Colonic mucosa (tissue), 4 donors: ENCODE data around the gene ID3. TPM values are rescaled to one million over a fixed set of nuclear protein-coding genes. Genes with fewer than 3 reads are reported as not detected.

ENCODE experiments used
- DNase-seq: peaks from one replicate; pipeline ENCODE4 v3.0.0-alpha.2; 2020
- H3K27ac ChIP-seq: fragments of 200-600 bp; one replicate; pipeline ENCODE4 v1.8.0; 2021
- H3K27me3 ChIP-seq: fragments of 200-600 bp; one replicate; pipeline ENCODE4 v1.8.0; 2021
- H3K36me3 ChIP-seq: fragments of 200-600 bp; one replicate; pipeline ENCODE4 v1.8.0; 2021
- H3K4me1 ChIP-seq: fragments of 200-600 bp; one replicate; pipeline ENCODE4 v1.8.0; 2021; ENCODE audit warnings: mild to moderate bottlenecking
- H3K4me3 ChIP-seq: fragments of 200-600 bp; one replicate; pipeline ENCODE4 v1.8.0; 2021
- H3K9ac ChIP-seq, 2 donors: one replicate each; pipeline ENCODE4 v1.7.0; 2013; ENCODE audit warnings: control low read depth in 2 of 2, low read depth in 2 of 2, low read length in 2 of 2
- H3K9me3 ChIP-seq: fragments of 200-600 bp; one replicate; pipeline ENCODE4 v1.8.0; 2021
- intact Hi-C: fragments of 100-400 bp; cut with DNase I; formaldehyde crosslinking; loops from one replicate; pipeline ENCODE4 v1.14.1; 2022
- total RNA-seq, 2 donors: library from RNA; stranded (reverse); fragmentation: NEBNext Ultra II Directional in 1 of 2; extraction: Animal tissue kit (Norgen Biotek cat#: 25700) in 1 of 2; gene quantifications; one replicate each; pipeline ENCODE4 v1.2.1, GENCODE V29; 2021
- TF ChIP-seq, protein P1 (sequence below): fragments of 200-600 bp; IDR thresholded peaks from one replicate; pipeline ENCODE4 v1.8.0; 2022; ENCODE audit warnings: antibody characterized with exemption, mild to moderate bottlenecking
- donor health status: healthy.
- donor health status: DM: no; HTN: no; CAD: no.
- donor health status: DM: no; HTN: no; CAD: no.

The ID3 gene
- total RNA-seq, 2 donors from 2014 or later: 106 to 221 TPM

DNA sequence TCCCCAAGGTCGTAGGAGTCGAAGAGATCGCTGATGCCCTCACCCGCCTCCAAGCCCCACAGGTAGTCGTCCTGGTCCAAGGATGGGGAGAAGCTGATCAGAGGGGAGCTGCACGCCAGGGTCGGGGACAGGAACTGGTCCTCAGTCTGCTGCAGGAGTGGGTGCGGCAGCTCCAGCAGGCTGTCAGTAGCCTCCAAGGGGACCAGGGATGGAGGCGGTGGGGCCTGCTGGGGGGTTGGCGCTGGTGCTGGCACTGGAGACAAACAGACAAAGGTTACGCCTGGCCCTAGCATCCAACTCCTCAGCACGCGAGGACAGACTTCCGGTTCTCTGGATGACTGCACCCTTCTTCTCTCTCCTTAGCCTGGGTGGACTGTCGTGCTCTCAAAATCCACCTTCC, 49.4 kb downstream of the ID3 start:
- H3K4me3 ChIP-seq: no peak overlapping the region
- TF ChIP-seq, protein P1, sequence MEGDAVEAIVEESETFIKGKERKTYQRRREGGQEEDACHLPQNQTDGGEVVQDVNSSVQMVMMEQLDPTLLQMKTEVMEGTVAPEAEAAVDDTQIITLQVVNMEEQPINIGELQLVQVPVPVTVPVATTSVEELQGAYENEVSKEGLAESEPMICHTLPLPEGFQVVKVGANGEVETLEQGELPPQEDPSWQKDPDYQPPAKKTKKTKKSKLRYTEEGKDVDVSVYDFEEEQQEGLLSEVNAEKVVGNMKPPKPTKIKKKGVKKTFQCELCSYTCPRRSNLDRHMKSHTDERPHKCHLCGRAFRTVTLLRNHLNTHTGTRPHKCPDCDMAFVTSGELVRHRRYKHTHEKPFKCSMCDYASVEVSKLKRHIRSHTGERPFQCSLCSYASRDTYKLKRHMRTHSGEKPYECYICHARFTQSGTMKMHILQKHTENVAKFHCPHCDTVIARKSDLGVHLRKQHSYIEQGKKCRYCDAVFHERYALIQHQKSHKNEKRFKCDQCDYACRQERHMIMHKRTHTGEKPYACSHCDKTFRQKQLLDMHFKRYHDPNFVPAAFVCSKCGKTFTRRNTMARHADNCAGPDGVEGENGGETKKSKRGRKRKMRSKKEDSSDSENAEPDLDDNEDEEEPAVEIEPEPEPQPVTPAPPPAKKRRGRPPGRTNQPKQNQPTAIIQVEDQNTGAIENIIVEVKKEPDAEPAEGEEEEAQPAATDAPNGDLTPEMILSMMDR: no peak
- intact Hi-C loops: no loop called here
- no peaks in the 10 kb centered on the region for H3K36me3 ChIP-seq
- H3K9ac ChIP-seq: no peak overlapping the region
- no peaks in the 10 kb centered on the region for H3K9me3 ChIP-seq
- no peaks in the 10 kb centered on the region for H3K4me1 ChIP-seq
- H3K27ac ChIP-seq: no peak overlapping the region
- DNase-seq: no peak
- no peaks in the 10 kb centered on the region for H3K27me3 ChIP-seq

Other genes starting within 250 kb of the ID3 start
- gene HNRNPR, start 215.2 kb downstream of the ID3 start, total RNA-seq: 100 to 1,000 TPM; 103 to 165 TPM
- 10 to 100 TPM in 1 of 2 donors, 1 to 10 TPM in 1; 7.1 to 13.9 TPM for gene ZNF436, start 189.7 kb downstream of the ID3 start, total RNA-seq
- 100 to 1,000 TPM; 128 to 133 TPM for gene TCEA3, start 134.8 kb downstream of the ID3 start, total RNA-seq
- 10 to 100 TPM; 22.9 to 27.3 TPM for gene ASAP3, start 75.3 kb downstream of the ID3 start, total RNA-seq
- 10 to 100 TPM in 1 of 2 donors, 1 to 10 TPM in 1; 8.2 to 32.9 TPM for gene E2F2, start 28.3 kb downstream of the ID3 start, total RNA-seq
- gene RPL11, start 132.3 kb upstream of the ID3 start, total RNA-seq: 100 to 1,000 TPM; 871 to 897 TPM
- 10 to 100 TPM; 32.6 to 33.0 TPM for gene ELOA, start 184.0 kb upstream of the ID3 start, total RNA-seq
- 10 to 100 TPM; 51.5 to 51.6 TPM for gene PITHD1, start 218.9 kb upstream of the ID3 start, total RNA-seq
- gene LYPLA2, start 231.6 kb upstream of the ID3 start, total RNA-seq: 10 to 100 TPM; 76.3 to 93.7 TPM
- 100 to 1,000 TPM; 163 to 208 TPM for gene GALE, start 241.3 kb upstream of the ID3 start, total RNA-seq